ENCODE data around the gene STK32B.

DNA sequence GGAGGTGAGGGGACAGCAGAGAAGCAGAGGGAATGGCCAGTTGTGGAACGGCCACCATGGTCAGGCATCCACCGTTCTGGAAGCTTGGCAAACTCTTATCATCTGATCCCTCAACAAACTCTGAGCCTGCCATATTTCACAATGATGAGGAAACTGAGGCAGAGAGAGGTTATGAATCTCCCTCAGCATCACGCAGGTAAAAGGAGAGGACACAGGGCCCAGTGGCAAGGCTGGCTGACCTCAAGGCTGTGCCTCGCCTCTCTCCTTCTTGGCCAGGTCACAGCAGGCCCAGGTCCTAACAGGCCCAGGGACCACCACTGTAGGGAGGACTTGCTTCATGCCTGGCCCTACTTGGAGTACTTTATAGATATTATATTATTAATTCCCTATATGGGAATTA lies 414.2 kb downstream of the STK32B start:
- TF ChIP-seq, protein P1, sequence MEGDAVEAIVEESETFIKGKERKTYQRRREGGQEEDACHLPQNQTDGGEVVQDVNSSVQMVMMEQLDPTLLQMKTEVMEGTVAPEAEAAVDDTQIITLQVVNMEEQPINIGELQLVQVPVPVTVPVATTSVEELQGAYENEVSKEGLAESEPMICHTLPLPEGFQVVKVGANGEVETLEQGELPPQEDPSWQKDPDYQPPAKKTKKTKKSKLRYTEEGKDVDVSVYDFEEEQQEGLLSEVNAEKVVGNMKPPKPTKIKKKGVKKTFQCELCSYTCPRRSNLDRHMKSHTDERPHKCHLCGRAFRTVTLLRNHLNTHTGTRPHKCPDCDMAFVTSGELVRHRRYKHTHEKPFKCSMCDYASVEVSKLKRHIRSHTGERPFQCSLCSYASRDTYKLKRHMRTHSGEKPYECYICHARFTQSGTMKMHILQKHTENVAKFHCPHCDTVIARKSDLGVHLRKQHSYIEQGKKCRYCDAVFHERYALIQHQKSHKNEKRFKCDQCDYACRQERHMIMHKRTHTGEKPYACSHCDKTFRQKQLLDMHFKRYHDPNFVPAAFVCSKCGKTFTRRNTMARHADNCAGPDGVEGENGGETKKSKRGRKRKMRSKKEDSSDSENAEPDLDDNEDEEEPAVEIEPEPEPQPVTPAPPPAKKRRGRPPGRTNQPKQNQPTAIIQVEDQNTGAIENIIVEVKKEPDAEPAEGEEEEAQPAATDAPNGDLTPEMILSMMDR (IDR thresholded peaks at IDR 0.05): no peak
- TF ChIP-seq, protein P2, sequence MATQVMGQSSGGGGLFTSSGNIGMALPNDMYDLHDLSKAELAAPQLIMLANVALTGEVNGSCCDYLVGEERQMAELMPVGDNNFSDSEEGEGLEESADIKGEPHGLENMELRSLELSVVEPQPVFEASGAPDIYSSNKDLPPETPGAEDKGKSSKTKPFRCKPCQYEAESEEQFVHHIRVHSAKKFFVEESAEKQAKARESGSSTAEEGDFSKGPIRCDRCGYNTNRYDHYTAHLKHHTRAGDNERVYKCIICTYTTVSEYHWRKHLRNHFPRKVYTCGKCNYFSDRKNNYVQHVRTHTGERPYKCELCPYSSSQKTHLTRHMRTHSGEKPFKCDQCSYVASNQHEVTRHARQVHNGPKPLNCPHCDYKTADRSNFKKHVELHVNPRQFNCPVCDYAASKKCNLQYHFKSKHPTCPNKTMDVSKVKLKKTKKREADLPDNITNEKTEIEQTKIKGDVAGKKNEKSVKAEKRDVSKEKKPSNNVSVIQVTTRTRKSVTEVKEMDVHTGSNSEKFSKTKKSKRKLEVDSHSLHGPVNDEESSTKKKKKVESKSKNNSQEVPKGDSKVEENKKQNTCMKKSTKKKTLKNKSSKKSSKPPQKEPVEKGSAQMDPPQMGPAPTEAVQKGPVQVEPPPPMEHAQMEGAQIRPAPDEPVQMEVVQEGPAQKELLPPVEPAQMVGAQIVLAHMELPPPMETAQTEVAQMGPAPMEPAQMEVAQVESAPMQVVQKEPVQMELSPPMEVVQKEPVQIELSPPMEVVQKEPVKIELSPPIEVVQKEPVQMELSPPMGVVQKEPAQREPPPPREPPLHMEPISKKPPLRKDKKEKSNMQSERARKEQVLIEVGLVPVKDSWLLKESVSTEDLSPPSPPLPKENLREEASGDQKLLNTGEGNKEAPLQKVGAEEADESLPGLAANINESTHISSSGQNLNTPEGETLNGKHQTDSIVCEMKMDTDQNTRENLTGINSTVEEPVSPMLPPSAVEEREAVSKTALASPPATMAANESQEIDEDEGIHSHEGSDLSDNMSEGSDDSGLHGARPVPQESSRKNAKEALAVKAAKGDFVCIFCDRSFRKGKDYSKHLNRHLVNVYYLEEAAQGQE (IDR thresholded peaks at IDR 0.05; ENCODE audit: insufficient read depth in 1 of 2, low read depth in 2 of 2, low read length in 1 of 2): no peak

Data from Panc1 (cell line).